Subcutaneous abdominal adipose tissue (tissue), 5 donors: ENCODE measurements around the gene SEC23B.
"Not testable (repeated sequence)": the region's sequence is repeated elsewhere in the genome, so short reads cannot be mapped to it uniquely, and the experiment has no call there.

ENCODE experiments used
- H3K27ac ChIP-seq: one replicate; pipeline ENCODE4 v1.7.0; 2013; ENCODE audit warnings: low read depth, mild to moderate bottlenecking, inconsistent platforms, low read length, moderate library complexity
- H3K27me3 ChIP-seq, 5 donors: one replicate each; pipeline ENCODE4 v1.7.0; 2013; ENCODE audit warnings: low read length in 5 of 5, inconsistent platforms in 1 of 5; ENCODE audit not compliant: control insufficient read depth in 5 of 5, insufficient read depth in 4 of 5
- H3K36me3 ChIP-seq, 5 donors: one replicate each; pipeline ENCODE4 v1.7.0; 2013; ENCODE audit warnings: low read length in 5 of 5; ENCODE audit not compliant: control insufficient read depth in 5 of 5, insufficient read depth in 5 of 5
- H3K4me1 ChIP-seq, 5 donors: one replicate each; pipeline ENCODE4 v1.7.0; 2013; ENCODE audit warnings: low read length in 5 of 5, mild to moderate bottlenecking in 3 of 5, moderate library complexity in 1 of 5; ENCODE audit not compliant: control insufficient read depth in 5 of 5, insufficient read depth in 5 of 5
- H3K4me3 ChIP-seq, 5 donors: one replicate each; pipeline ENCODE4 v1.7.0; 2013; ENCODE audit warnings: low read length in 5 of 5, low read depth in 1 of 5
- H3K9ac ChIP-seq, 5 donors: one replicate each; pipeline ENCODE4 v1.7.0; 2013; ENCODE audit warnings: low read length in 5 of 5, mild to moderate bottlenecking in 4 of 5, moderate library complexity in 3 of 5
- H3K9me3 ChIP-seq, 5 donors: one replicate each; pipeline ENCODE4 v1.7.0; 2013; ENCODE audit warnings: low read length in 5 of 5; ENCODE audit not compliant: control insufficient read depth in 5 of 5
- donor health status: healthy.
- donor health status: healthy.
- donor health status: healthy.
- donor health status: healthy.
- donor health status: healthy.

The SEC23B gene

GRCh38 chr20:18496740-18497592 is 10.8 kb upstream of the SEC23B start, which contains the start of gene RBBP9:
TSS of gene RBBP9 (minus strand) at chr20:18497225. CDS start at chr20:18497167, 58 bp downstream.
- H3K4me3 ChIP-seq, result peak within 1 kb of the TSS; percentile 88 to 98 (median 96)
- peak within 1 kb of the TSS; percentile 91 to 96 (median 95) for H3K9ac ChIP-seq
- H3K27ac ChIP-seq, result peak within 1 kb of the TSS; percentile 57
- H3K27me3 ChIP-seq, result no peaks in the 10 kb centered on the region
- peaks cover 7 to 17% (median 12%) of the 10 kb centered on the region in 5 donors for H3K36me3 ChIP-seq
- no peaks in the 10 kb centered on the region for H3K9me3 ChIP-seq
- peaks cover 0 to 16% (median 15%) of the 10 kb centered on the region in 5 donors for H3K4me1 ChIP-seq

- Histone ChIP-seq H3K9me3 (no peaks in the 10 kb centered on the region), H3K9ac (no peak overlapping the region), H3K27ac (no peak overlapping the region), H3K27me3 (no peaks in the 10 kb centered on the region), H3K36me3 (peaks cover 7 to 12% (median 8%) of the 10 kb centered on the region in 5 donors), H3K4me3 (peak overlapping the region in 2 of 5 donors; percentile 95 to 98), H3K4me1 (peaks cover 0 to 16% (median 15%) of the 10 kb centered on the region in 5 donors)
Observed at GRCh38 chr20:18497603-18498002, 10.1 kb upstream of the SEC23B start.

- not testable (repeated sequence) for H3K9me3 ChIP-seq, H3K27me3 ChIP-seq, H3K27ac ChIP-seq, H3K4me3 ChIP-seq, H3K4me1 ChIP-seq, H3K36me3 ChIP-seq, H3K9ac ChIP-seq
Observed at GRCh38 chr20:18501672-18502071, 6.1 kb upstream of the SEC23B start.

GRCh38 chr20:18504479-18505060 is 3.2 kb upstream of the SEC23B start:
- no peak overlapping the region for H3K9ac ChIP-seq
- peaks cover 3 to 24% (median 18%) of the 10 kb centered on the region in 5 donors for H3K4me1 ChIP-seq
- peak overlapping the region in 3 of 5 donors; percentile 6 to 30 (median 27) for H3K4me3 ChIP-seq
- H3K27ac ChIP-seq, result no peak overlapping the region
- no peaks in the 10 kb centered on the region for H3K27me3 ChIP-seq
- H3K36me3 ChIP-seq, result peaks cover 0 to under 1% (median 0%) of the 10 kb centered on the region in 5 donors
- no peaks in the 10 kb centered on the region for H3K9me3 ChIP-seq

GRCh38 chr20:18506744-18507143 is 996 bp upstream of the SEC23B start:
- H3K9ac ChIP-seq, result peak overlapping the region in 4 of 5 donors; percentile 86 to 96 (median 92)

GRCh38 chr20:18511571-18511970 is 3.8 kb downstream of the SEC23B start:
- H3K4me3 ChIP-seq, result no peak overlapping the region
- peaks cover 3 to 20% (median 18%) of the 10 kb centered on the region in 5 donors for H3K4me1 ChIP-seq
- H3K9me3 ChIP-seq, result no peaks in the 10 kb centered on the region
- no peak overlapping the region for H3K27ac ChIP-seq
- no peaks in the 10 kb centered on the region for H3K27me3 ChIP-seq
- no peak overlapping the region for H3K9ac ChIP-seq
- H3K36me3 ChIP-seq, result peaks cover 12 to 38% (median 28%) of the 10 kb centered on the region in 5 donors

More at GRCh38 chr20:18506744-18507143, 996 bp upstream of the SEC23B start:
- Histone ChIP-seq H3K36me3 (peaks cover 2 to 14% (median 9%) of the 10 kb centered on the region in 5 donors), H3K27ac (peak overlapping the region; percentile 97), H3K9me3 (no peaks in the 10 kb centered on the region), H3K27me3 (no peaks in the 10 kb centered on the region), H3K4me1 (peaks cover 3 to 24% (median 18%) of the 10 kb centered on the region in 5 donors), H3K4me3 (peak overlapping the region; percentile 76 to 99 (median 94))

GRCh38 chr20:18513208-18513607 is 5.5 kb downstream of the SEC23B start:
- no peaks in the 10 kb centered on the region for H3K27me3 ChIP-seq
- H3K9ac ChIP-seq, result no peak overlapping the region
- no peaks in the 10 kb centered on the region for H3K9me3 ChIP-seq
- H3K4me1 ChIP-seq, result peaks cover 2 to 11% (median 10%) of the 10 kb centered on the region in 5 donors
- H3K27ac ChIP-seq, result no peak overlapping the region
- H3K4me3 ChIP-seq, result no peak overlapping the region
- H3K36me3 ChIP-seq, result peaks cover 12 to 45% (median 28%) of the 10 kb centered on the region in 5 donors

GRCh38 chr20:18514127-18514526 is 6.4 kb downstream of the SEC23B start:
- peaks cover 0 to 2% (median under 1%) of the 10 kb centered on the region in 5 donors for H3K4me1 ChIP-seq

GRCh38 chr20:18515973-18516372 is 8.2 kb downstream of the SEC23B start:
- no peak overlapping the region for H3K27ac ChIP-seq
- no peaks in the 10 kb centered on the region for H3K9me3 ChIP-seq
- no peak overlapping the region for H3K4me3 ChIP-seq
- H3K27me3 ChIP-seq, result no peaks in the 10 kb centered on the region
- peaks cover 8 to 43% (median 22%) of the 10 kb centered on the region in 5 donors for H3K36me3 ChIP-seq
- H3K9ac ChIP-seq, result no peak overlapping the region
- no peaks in the 10 kb centered on the region for H3K4me1 ChIP-seq

More at GRCh38 chr20:18514127-18514526, 6.4 kb downstream of the SEC23B start:
- Histone ChIP-seq H3K27ac (no peak overlapping the region), H3K9ac (no peak overlapping the region), H3K36me3 (peaks cover 12 to 45% (median 28%) of the 10 kb centered on the region in 5 donors), H3K27me3 (no peaks in the 10 kb centered on the region), H3K4me3 (no peak overlapping the region), H3K9me3 (no peaks in the 10 kb centered on the region)

GRCh38 chr20:18522066-18522465 is 14.3 kb downstream of the SEC23B start:
- not testable (repeated sequence) for H3K27ac ChIP-seq, H3K9me3 ChIP-seq, H3K9ac ChIP-seq, H3K4me1 ChIP-seq, H3K27me3 ChIP-seq, H3K4me3 ChIP-seq
- H3K36me3 ChIP-seq, result peaks cover 22 to 51% (median 29%) of the 10 kb centered on the region in 5 donors
